Pancreas (tissue), 10 donors: ENCODE measurements around the gene ZNF136. TPM values are rescaled to one million over a fixed set of nuclear protein-coding genes. Genes with fewer than 3 reads are reported as not detected.

Source experiments
- ATAC-seq, 4 donors: fragments of 200-7000 bp; cut with Tn5 transposase; one replicate each; pipeline versions ENCODE4 v1.8.0 to v1.9.1; 2020; ENCODE audit warnings: mild to moderate bottlenecking in 4 of 4, moderate library complexity in 4 of 4
- DNase-seq, 6 donors: peaks; one replicate each; pipeline ENCODE4 v3.0.0-alpha.2; 2020
- FAIRE-seq: peaks from 2 replicates; lab custom pipeline; 2012; peaks lifted over from hg19 to GRCh38; lab: Jason Lieb, UNC
- H3K27ac ChIP-seq, 4 donors: fragments of 200-600 bp; sonication (generic); 1 replicate in 3 of 4; 2 replicates in 1 of 4; pipeline versions ENCODE4 v1.5.0 to v1.8.0; 2020
- H3K27me3 ChIP-seq, 4 donors: fragments of 200-600 bp; one replicate each; pipeline ENCODE4 v1.8.0; 2021
- H3K36me3 ChIP-seq, 3 donors: fragments of 200-600 bp; sonication (generic) in 1 of 3; one replicate each; pipeline versions ENCODE4 v1.5.0 to v1.8.0; 2020 to 2021
- H3K4me1 ChIP-seq, 3 donors: fragments of 200-600 bp; one replicate each; pipeline ENCODE4 v1.8.0; 2021
- H3K4me3 ChIP-seq, 4 donors: fragments of 200-600 bp; sonication (generic) in 2 of 4; one replicate each; pipeline versions ENCODE4 v1.5.0 to v1.8.0; 2020 to 2021
- H3K9me3 ChIP-seq, 4 donors: fragments of 200-600 bp; one replicate each; pipeline ENCODE4 v1.8.0; 2021
- WGBS, 2 donors: extraction: QIAGEN DNeasy Blood & Tissue Kit; methylation state at CpG; one replicate each; pipeline ENCODE4 v1.1.7; 2013; 5-methylcytosine and 5-hydroxymethylcytosine counted together
- intact Hi-C, 3 donors: fragments of 100-400 bp; cut with DNase I; formaldehyde crosslinking; loops; one replicate each; pipeline versions ENCODE4 v1.11.1 to v1.14.2; 2022
- polyA plus RNA-seq, 2 donors: library from polyadenylated mRNA; stranded (reverse); fragments of 200-250 nt; gene quantifications; one replicate each; pipeline ENCODE4 v1.2.3, GENCODE V29; 2013
- total RNA-seq, 6 donors: library from RNA; stranded (reverse); fragmentation: NEBNext Ultra II Directional in 4 of 6; extraction: Animal tissue kit (Norgen Biotek cat#: 25700) in 4 of 6; gene quantifications; one replicate each; pipeline versions ENCODE4 v1.2.1 to v1.2.4, GENCODE V29; 2021 to 2023
- TF ChIP-seq, protein P1 (sequence below), 4 donors: fragments of 200-600 bp; sonication (generic) in 3 of 4; IDR thresholded peaks; one replicate each; pipeline versions ENCODE4 v1.5.0 to v1.8.0; 2021; ENCODE audit warnings: antibody characterized with exemption in 4 of 4
- donor health status: healthy with polysubstance abuse.
- donor health status: DM: no; HTN: no; CAD: no; lungs with moderate emphysema.
- donor health status: DM: no; HTN: no; CAD: no.
- donor health status: control.
- donor health status: control.
- donor health status: Bipolar disorder and iron deficiency.
- donor health status: DM: yes; HTN: yes; CAD: no.
- donor health status: DM: no; HTN: no; CAD: no.
- donor health status: DM: no; HTN: no; CAD: no.
- donor health status: DM: yes; HTN: yes; CAD: no.

Gene ZNF136
- total and polyA plus RNA-seq, 8 donors, result 2.0 to 5.8 (median 4.5) TPM

- Histone ChIP-seq H3K36me3 (no peaks in the 10 kb centered on the region), H3K27ac (no peak overlapping the region), H3K27me3 (no peaks in the 10 kb centered on the region), H3K4me1 (peaks cover 0 to 3% (median 2%) of the 10 kb centered on the region in 3 donors), H3K9me3 (no peaks in the 10 kb centered on the region), H3K4me3 (no peak overlapping the region)
- TF ChIP-seq, protein P1, sequence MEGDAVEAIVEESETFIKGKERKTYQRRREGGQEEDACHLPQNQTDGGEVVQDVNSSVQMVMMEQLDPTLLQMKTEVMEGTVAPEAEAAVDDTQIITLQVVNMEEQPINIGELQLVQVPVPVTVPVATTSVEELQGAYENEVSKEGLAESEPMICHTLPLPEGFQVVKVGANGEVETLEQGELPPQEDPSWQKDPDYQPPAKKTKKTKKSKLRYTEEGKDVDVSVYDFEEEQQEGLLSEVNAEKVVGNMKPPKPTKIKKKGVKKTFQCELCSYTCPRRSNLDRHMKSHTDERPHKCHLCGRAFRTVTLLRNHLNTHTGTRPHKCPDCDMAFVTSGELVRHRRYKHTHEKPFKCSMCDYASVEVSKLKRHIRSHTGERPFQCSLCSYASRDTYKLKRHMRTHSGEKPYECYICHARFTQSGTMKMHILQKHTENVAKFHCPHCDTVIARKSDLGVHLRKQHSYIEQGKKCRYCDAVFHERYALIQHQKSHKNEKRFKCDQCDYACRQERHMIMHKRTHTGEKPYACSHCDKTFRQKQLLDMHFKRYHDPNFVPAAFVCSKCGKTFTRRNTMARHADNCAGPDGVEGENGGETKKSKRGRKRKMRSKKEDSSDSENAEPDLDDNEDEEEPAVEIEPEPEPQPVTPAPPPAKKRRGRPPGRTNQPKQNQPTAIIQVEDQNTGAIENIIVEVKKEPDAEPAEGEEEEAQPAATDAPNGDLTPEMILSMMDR (IDR thresholded peaks at IDR 0.05), result no peak
- 96 to 100% methylated on average over 1 of the region's 1 CpG for WGBS, 2 donors
- ATAC-seq (no peak), DNase-seq (no peak), FAIRE-seq (no peak)
- intact Hi-C loops, result no loop called here
Measured at GRCh38 chr19:12222980-12223630, 60.2 kb downstream of the ZNF136 start.

DNA sequence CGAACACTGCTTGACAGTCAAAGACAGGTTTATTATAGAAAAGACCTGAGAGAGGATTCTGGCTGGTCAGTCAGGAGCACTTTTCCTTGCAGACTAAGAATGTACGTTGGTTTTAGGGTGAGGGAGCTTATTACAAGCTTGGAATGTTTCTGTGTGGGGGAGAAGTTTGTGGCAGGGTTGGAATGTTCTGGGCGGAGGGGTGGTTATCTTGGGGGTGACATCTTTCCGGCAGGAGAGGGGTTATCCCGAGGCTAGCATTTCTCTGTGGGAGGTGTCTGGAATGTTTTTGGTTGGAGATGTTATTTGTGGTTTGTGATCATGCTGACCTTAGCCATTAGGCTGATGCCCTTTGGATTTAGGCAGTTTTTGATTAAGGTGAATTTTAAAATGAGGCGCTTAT is 61.8 kb downstream of the ZNF136 start:
- no peaks in the 10 kb centered on the region for H3K27me3 ChIP-seq
- WGBS, 2 donors, result 97 to 98% methylated on average over 6 of the region's 6 CpGs
- no peaks in the 10 kb centered on the region for H3K36me3 ChIP-seq
- H3K9me3 ChIP-seq, result no peaks in the 10 kb centered on the region
- no peak overlapping the region for H3K27ac ChIP-seq
- no peak for FAIRE-seq
- H3K4me1 ChIP-seq, result peaks cover 0 to 11% (median 11%) of the 10 kb centered on the region in 3 donors
- H3K4me3 ChIP-seq, result no peak overlapping the region
- DNase-seq, result no peak
- no peak for ATAC-seq
- TF ChIP-seq, protein P1 (IDR thresholded peaks at IDR 0.05), result no peak
- intact Hi-C loops, result no loop called here

DNA sequence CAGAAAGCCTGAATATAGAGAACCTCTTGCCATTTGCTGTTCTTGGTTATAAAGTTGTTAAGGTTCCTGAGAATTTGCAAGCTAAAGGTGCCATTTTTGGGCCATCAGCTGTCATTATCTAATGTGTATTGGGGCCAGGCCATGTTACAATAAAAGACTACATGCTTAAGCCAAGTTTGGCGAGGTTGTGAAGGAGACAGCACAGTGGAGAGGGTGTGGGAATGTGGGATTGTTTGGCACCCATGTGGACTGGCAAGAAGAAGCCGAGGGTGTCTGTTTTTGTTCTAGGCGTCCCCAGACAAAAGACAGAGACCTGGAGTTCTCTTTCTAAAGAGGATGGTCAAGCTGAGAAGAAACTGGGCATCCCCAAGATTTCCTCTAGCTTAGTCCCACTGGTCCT is 67.1 kb downstream of the ZNF136 start:
- H3K4me1 ChIP-seq, result peaks cover 0 to 11% (median 11%) of the 10 kb centered on the region in 3 donors
- TF ChIP-seq, protein P1 (IDR thresholded peaks at IDR 0.05), result no peak
- 96 to 97% methylated on average over 3 of the region's 3 CpGs for WGBS, 2 donors
- no peaks in the 10 kb centered on the region for H3K9me3 ChIP-seq
- DNase-seq (no peak), FAIRE-seq (no peak), ATAC-seq (no peak)
- no peak overlapping the region for H3K4me3 ChIP-seq
- H3K27ac ChIP-seq, result no peak overlapping the region
- H3K27me3 ChIP-seq, result no peaks in the 10 kb centered on the region
- peaks cover 0 to 5% (median 0%) of the 10 kb centered on the region in 3 donors for H3K36me3 ChIP-seq
- intact Hi-C loops, result no loop called here

- intact Hi-C loops, result no loop called here
- 95 to 98% methylated on average over 6 of the region's 6 CpGs for WGBS, 2 donors
- FAIRE-seq (no peak), ATAC-seq (no peak), DNase-seq (no peak)
- no peak overlapping the region for H3K4me3 ChIP-seq
- no peaks in the 10 kb centered on the region for H3K27me3 ChIP-seq
- TF ChIP-seq, protein P1 (IDR thresholded peaks at IDR 0.05), result no peak
- H3K9me3 ChIP-seq, result no peaks in the 10 kb centered on the region
- no peak overlapping the region for H3K27ac ChIP-seq
- peaks cover 0 to 11% (median 11%) of the 10 kb centered on the region in 3 donors for H3K4me1 ChIP-seq
- peaks cover 0 to 5% (median 0%) of the 10 kb centered on the region in 3 donors for H3K36me3 ChIP-seq
Measured at GRCh38 chr19:12230751-12231733, 68.1 kb downstream of the ZNF136 start.
